Bronchial epithelial cell (primary cell): ENCODE measurements around the gene STIL. TPM values are rescaled to one million over a fixed set of nuclear protein-coding genes. Genes with fewer than 3 reads are reported as not detected.

Experiments
- DNase-seq: peaks from one replicate; pipeline ENCODE4 v3.0.0-alpha.2; 2010; ENCODE audit warnings: low read depth
- FAIRE-seq: peaks from 2 replicates; lab custom pipeline; 2011; peaks lifted over from hg19 to GRCh38; lab: Jason Lieb, UNC
- H3K27me3 ChIP-seq: 2 replicates; pipeline ENCODE4 v1.5.1; 2011; ENCODE audit warnings: low read length; ENCODE audit not compliant: control insufficient read depth, insufficient read depth
- H3K36me3 ChIP-seq: 2 replicates; pipeline ENCODE4 v1.5.1; 2011; ENCODE audit warnings: low read length; ENCODE audit not compliant: control insufficient read depth, insufficient read depth
- H3K4me3 ChIP-seq: 2 replicates; pipeline ENCODE4 v1.5.1; 2011; ENCODE audit warnings: mild to moderate bottlenecking, low read depth, low read length, control low read depth
- total RNA-seq: library from RNA; depleted of rRNA; stranded (reverse); fragments of >200 nt; gene quantifications from 2 replicates; pipeline ENCODE4 v1.2.1, GENCODE V29; 2014
- TF ChIP-seq, protein P1 (sequence below): IDR thresholded peaks from 2 replicates; pipeline ENCODE4 v1.5.1; 2011; ENCODE audit warnings: mild to moderate bottlenecking, moderate library complexity, low read length, control low read depth, inconsistent platforms; ENCODE audit not compliant: insufficient read depth, severe bottlenecking

The STIL gene
- total RNA-seq, 1 donor from 2014 or later = 0.79 TPM

DNA sequence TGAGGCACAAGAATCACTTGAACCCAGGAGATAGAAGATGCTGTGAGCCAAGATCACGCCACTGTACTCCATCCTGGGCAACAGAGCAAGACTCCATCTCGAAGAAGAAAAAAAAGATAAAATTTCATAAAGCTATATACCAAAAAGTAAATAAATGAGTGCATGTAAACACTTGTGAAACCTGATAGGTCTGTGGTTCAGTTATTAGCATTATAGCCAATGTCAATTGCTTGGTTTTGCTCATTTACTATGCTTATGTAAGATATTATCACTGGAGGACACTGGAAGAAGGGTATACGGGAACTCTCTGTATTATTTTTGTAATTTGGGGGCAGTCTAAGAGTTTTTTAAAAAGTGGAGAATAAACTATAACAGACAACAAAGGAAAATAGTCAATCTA is 64.2 kb downstream of the STIL start:
- FAIRE-seq = no peak
- TF ChIP-seq, protein P1, sequence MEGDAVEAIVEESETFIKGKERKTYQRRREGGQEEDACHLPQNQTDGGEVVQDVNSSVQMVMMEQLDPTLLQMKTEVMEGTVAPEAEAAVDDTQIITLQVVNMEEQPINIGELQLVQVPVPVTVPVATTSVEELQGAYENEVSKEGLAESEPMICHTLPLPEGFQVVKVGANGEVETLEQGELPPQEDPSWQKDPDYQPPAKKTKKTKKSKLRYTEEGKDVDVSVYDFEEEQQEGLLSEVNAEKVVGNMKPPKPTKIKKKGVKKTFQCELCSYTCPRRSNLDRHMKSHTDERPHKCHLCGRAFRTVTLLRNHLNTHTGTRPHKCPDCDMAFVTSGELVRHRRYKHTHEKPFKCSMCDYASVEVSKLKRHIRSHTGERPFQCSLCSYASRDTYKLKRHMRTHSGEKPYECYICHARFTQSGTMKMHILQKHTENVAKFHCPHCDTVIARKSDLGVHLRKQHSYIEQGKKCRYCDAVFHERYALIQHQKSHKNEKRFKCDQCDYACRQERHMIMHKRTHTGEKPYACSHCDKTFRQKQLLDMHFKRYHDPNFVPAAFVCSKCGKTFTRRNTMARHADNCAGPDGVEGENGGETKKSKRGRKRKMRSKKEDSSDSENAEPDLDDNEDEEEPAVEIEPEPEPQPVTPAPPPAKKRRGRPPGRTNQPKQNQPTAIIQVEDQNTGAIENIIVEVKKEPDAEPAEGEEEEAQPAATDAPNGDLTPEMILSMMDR = no peak

DNA sequence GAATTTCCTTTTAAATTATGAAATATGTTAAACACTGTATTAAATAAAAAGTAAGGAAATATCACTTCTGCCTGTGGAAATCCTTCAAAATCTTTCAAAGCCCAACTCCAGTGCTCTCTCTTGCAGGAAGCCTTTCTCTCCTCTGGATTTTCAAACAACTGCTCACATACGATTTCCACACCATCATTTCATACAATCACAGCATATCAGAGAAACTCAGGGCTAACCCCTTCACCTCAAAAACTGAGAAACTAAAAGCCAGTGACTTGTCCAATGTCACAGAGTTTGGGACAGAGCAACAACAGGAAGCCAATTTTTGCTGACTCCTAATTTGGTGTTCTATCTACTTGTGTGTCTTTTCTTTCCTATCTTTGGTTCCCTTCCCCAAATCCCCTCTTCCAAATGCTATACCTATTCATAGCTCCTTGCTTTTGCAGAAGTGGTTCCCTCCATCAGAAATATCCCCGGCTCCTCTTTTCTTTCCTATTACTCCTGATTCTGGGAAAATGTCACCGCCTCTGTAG is 69.5 kb downstream of the STIL start:
- Histone ChIP-seq H3K4me3 (no peak overlapping the region), H3K36me3 (no peaks in the 10 kb centered on the region), H3K27me3 (peaks cover 3% of the 10 kb centered on the region)
- DNase-seq (no peak), FAIRE-seq (no peak)
- TF ChIP-seq, protein P1 = no peak

More for the DNA sequence above, 64.2 kb downstream of the STIL start:
- Histone ChIP-seq H3K27me3 (peaks cover 1% of the 10 kb centered on the region), H3K36me3 (no peaks in the 10 kb centered on the region), H3K4me3 (no peak overlapping the region)
- DNase-seq = no peak

DNA sequence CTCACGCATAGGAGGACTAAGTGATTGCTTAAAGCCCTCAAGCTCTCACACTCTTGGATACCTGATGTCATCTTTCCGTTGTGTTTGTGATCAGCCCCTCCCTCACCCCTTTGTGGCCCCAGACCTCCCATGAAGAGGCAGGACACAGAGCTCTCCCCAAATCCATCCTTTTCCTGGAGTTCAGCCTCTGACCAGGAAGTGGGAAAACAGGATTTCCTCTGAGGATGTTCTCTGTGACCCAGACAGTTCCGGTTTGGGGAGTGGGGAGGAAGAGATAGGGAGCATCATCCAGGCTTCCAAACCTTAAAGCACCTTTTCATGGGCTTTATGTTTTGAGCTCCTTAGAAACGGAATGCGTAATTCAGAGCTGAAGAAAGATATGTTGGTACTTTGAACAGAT is 70.0 kb downstream of the STIL start:
- TF ChIP-seq, protein P1 = no peak
- peaks cover 3% of the 10 kb centered on the region for H3K27me3 ChIP-seq
- peak; percentile 7 for FAIRE-seq

DNA sequence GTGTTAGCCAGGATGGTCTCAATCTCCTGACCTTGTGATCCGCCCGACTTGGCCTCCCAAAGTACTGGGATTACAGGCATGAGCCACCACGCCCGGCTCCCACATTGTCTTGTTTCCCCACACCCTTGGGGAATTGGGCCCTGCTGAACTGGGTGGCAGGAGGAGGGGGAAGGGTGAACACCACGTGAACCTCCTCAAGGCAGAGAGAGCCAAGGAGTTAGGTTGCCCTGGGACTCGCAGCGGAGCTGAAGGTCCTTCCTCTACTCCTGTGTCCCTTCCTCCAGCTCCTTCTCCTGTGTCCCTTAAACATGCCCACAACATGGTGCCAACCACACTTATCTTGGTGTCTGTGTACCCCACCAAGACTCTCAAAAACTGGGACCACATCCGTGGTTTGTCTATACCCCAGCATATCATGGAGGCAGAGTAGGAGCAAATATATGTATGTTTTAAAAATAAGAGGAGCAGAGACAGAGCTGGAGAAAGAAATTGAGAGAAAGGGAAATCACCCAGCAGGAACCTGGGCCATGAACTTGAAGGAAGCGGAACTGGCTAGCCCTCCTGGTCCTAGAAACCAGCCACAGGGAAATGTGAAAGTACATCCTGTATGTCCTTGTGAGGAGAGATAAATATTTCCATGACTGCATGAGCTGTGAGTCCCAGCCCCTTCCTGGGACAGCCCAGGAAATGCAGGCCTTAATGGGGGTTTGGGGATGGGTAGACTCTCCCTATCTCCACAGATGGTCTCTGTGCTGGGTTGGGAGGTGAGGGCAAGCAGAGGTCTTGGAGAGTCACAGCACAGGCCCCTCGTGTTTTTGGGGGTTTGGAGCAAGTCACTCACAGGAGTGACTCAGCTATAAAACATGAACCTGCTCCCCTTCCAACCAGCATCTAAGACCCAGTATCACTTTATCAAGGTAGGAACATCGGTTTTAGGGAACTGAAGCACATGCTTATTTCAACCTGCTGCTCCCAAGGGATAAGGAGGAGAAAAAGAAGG is 72.5 kb downstream of the STIL start:
- DNase-seq (no peak), FAIRE-seq (no peak)
- TF ChIP-seq, protein P1 = no peak
- Histone ChIP-seq H3K36me3 (no peaks in the 10 kb centered on the region), H3K27me3 (peaks cover 3% of the 10 kb centered on the region), H3K4me3 (no peak overlapping the region)

More for the DNA sequence above, 70.0 kb downstream of the STIL start:
- DNase-seq = no peak
- Histone ChIP-seq H3K36me3 (no peaks in the 10 kb centered on the region), H3K4me3 (no peak overlapping the region)

DNA sequence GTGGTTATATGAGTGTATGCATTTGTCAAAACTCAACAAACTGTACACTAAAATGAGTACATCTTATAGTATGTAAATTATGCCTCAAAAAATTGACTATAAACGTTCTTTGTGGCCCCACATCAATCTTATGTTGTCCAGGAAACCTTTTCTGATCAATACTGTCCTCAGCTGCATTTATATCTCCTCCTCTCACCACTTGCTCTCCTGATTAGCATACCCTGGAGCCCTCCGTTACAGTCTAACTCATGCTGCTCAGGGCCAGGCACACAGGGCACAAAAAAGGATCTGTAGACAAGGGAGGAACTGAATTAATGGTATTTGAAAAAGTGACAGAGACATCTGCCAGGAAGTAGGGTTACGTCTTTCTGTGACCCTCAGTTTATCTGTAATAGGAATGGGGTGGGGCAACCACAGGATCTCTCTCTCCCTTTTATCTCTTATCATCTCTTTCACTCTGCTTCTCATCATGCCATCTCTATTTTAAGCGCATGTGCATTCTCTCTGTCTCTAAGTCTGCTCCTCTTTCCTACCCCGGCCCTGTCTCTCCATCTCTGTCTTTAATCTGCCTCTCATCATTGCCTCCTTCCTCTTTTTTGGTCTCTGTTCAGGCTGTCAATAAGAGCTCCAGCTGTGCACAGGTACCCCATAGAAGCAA is 74.9 kb downstream of the STIL start:
- FAIRE-seq (no peak), DNase-seq (no peak)
- Histone ChIP-seq H3K27me3 (peaks cover 5% of the 10 kb centered on the region), H3K4me3 (no peak overlapping the region), H3K36me3 (no peaks in the 10 kb centered on the region)
- TF ChIP-seq, protein P1 = no peak
